Fibroblast of lung (primary cell): ENCODE data around the gene OGDHL.

ENCODE experiments used
- EZH2 ChIP-seq: IDR thresholded peaks from 2 replicates; pipeline ENCODE4 v1.5.1; 2012; ENCODE audit warnings: low read length, control low read depth, mild to moderate bottlenecking; ENCODE audit errors: missing control alignments
- TF ChIP-seq, protein P1 (sequence below), 2 donors: IDR thresholded peaks in 1 of 2; conservative IDR thresholded peaks in 1 of 2; 1 replicate in 1 of 2; 2 replicates in 1 of 2; pipeline ENCODE4 v1.5.1; 2011 to 2012; ENCODE audit warnings: low read length in 2 of 2, control low read depth in 1 of 2, inconsistent platforms in 1 of 2, low read depth in 1 of 2, mild to moderate bottlenecking in 1 of 2

DNA sequence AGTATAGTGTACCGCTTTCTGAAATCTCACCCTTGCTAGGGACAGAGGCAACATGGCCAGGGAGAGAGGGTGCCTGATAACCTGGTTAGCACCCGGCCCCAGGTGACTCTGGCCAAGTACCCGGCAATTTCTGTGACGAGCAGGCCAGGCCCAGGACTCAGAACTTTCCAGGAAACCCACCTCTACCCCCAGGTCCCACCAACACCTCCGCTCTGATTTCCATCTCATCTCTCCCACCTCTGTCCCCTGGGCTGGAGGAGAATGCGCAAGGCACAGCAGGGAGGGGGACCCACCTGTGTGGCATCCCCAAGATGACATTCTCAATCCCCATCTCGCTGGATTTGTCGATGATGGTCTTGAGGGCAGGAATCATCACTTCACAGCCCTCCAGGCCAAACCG is 11.6 kb downstream of the OGDHL start:
- no peak for TF ChIP-seq EZH2
- TF ChIP-seq, protein P1, sequence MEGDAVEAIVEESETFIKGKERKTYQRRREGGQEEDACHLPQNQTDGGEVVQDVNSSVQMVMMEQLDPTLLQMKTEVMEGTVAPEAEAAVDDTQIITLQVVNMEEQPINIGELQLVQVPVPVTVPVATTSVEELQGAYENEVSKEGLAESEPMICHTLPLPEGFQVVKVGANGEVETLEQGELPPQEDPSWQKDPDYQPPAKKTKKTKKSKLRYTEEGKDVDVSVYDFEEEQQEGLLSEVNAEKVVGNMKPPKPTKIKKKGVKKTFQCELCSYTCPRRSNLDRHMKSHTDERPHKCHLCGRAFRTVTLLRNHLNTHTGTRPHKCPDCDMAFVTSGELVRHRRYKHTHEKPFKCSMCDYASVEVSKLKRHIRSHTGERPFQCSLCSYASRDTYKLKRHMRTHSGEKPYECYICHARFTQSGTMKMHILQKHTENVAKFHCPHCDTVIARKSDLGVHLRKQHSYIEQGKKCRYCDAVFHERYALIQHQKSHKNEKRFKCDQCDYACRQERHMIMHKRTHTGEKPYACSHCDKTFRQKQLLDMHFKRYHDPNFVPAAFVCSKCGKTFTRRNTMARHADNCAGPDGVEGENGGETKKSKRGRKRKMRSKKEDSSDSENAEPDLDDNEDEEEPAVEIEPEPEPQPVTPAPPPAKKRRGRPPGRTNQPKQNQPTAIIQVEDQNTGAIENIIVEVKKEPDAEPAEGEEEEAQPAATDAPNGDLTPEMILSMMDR (conservative IDR thresholded peaks at IDR 0.05 in 1 of 2, IDR thresholded peaks at IDR 0.05 in 1 of 2; ENCODE audit: low read depth in 1 of 2, low read length in 2 of 2), result no peak
